MCF 10A (cell line): Measurements from ENCODE around the gene CTU2. TPM values are rescaled to one million over a fixed set of nuclear protein-coding genes. Genes with fewer than 3 reads are reported as not detected.
A peak's percentile ranks its signal among the peaks of the same experiment; 100 is the strongest.

Experiments used
- BruUV-seq: library from RNA; stranded (reverse); fragments of 400-500 nt; replicated peaks from 2 replicates; lab custom pipeline; 2021; lab: Mats Ljungman, UMichigan
- CTCF ChIA-PET: fragments of 300-600 bp; sonication (Branson Sonifier 250); formaldehyde crosslinking; extraction: SDS; loops from one replicate; lab custom pipeline; 2021; ENCODE audit warnings: antibody characterized with exemption, inconsistent platforms; lab: Yijun Ruan, JAX
- POLR2A ChIA-PET: fragments of 300-600, 350-650 bp; sonication (Branson Sonifier 250); formaldehyde crosslinking; extraction: SDS; loops from one replicate; lab custom pipeline; 2020; ENCODE audit warnings: antibody characterized with exemption, inconsistent platforms; lab: Yijun Ruan, JAX
- DNase-seq: peaks from one replicate; pipeline ENCODE4 v3.0.0-alpha.2; 2018; ENCODE audit not compliant: unreplicated experiment
- H3K27ac Mint-ChIP-seq: one replicate; pipeline ENCODE4 v1.8.0; 2022; ENCODE audit warnings: mild to moderate bottlenecking, low read depth, mixed read lengths; ENCODE audit not compliant: unreplicated experiment
- H3K27me3 Mint-ChIP-seq: one replicate; pipeline ENCODE4 v1.8.0; 2022; ENCODE audit warnings: mixed read lengths; ENCODE audit not compliant: insufficient read depth, unreplicated experiment
- H3K36me3 Mint-ChIP-seq: one replicate; pipeline ENCODE4 v1.8.0; 2022; ENCODE audit warnings: mild to moderate bottlenecking, moderate library complexity, mixed read lengths; ENCODE audit not compliant: insufficient read depth, unreplicated experiment
- H3K4me1 Mint-ChIP-seq: one replicate; pipeline ENCODE4 v1.8.0; 2022; ENCODE audit warnings: mixed read lengths; ENCODE audit not compliant: insufficient read depth, unreplicated experiment
- H3K4me3 Mint-ChIP-seq: one replicate; pipeline ENCODE4 v1.8.0; 2022; ENCODE audit warnings: mild to moderate bottlenecking, moderate library complexity, mixed read lengths; ENCODE audit not compliant: unreplicated experiment
- H3K9me3 Mint-ChIP-seq: one replicate; pipeline ENCODE4 v1.8.0; 2022; ENCODE audit warnings: mixed read lengths; ENCODE audit not compliant: unreplicated experiment
- CTCF ChIP-seq: fragments of 200-600 bp; IDR thresholded peaks from one replicate; pipeline ENCODE4 v1.8.0; 2022; ENCODE audit warnings: antibody characterized with exemption, mild to moderate bottlenecking; ENCODE audit not compliant: unreplicated experiment
- intact Hi-C: fragments of 100-400 bp; cut with micrococcal nuclease; formaldehyde crosslinking; loops from 2 replicates; pipeline ENCODE4 v1.14.1; 2022
- microRNA-seq: library from miRNA; unstranded; fragments of <30 nt; microRNA quantifications from one replicate; pipeline ENCODE4 v1.2.0, GENCODE V29; 2022
- total RNA-seq: library from RNA; stranded (reverse); gene quantifications from 2 replicates; pipeline ENCODE4 v1.2.3, GENCODE V29; 2022

CTU2 gene
- total RNA-seq, 1 experiment from 2014 or later, result 40.8 TPM

- intact Hi-C loops, result no loop called here
- Mint-ChIP-seq H3K4me1 (peaks cover 10% of the 10 kb centered on the region), H3K4me3 (no peak overlapping the region), H3K9me3 (no peaks in the 10 kb centered on the region), H3K27ac (no peak overlapping the region), H3K27me3 (no peaks in the 10 kb centered on the region), H3K36me3 (peaks cover 26% of the 10 kb centered on the region)
- TF ChIP-seq CTCF, result no peak
- BruUV-seq, result no TSS peak
- POLR2A ChIA-PET, result interaction anchor here (0.9 kb wide), 1 partner anchor 17 kb away, joined by 3 read pairs; no protein-coding TSS in a partner anchor
- CTCF ChIA-PET, result interaction anchor here (0.8 to 1.1 kb wide), 2 partner anchors 20 to 27 kb away, joined by 3 to 6 read pairs; no protein-coding TSS in a partner anchor
- no peak for DNase-seq
These were observed 57.8 kb downstream of the CTU2 start for GRCh38 chr16:88764080-88764479.

- no TSS peak for BruUV-seq
- DNase-seq, result peak; percentile 43
- intact Hi-C loops, result no loop called here
These were observed 58.6 kb downstream of the CTU2 start for GRCh38 chr16:88764913-88765349.

More at GRCh38 chr16:88764913-88765349, 58.6 kb downstream of the CTU2 start:
- ChIA-PET POLR2A (interaction anchor here (0.6 to 1.4 kb wide), 2 partner anchors 8 to 58 kb away, joined by 3 to 4 read pairs; partner anchors contain the start of gene CTU2), CTCF (interaction anchor here (0.6 to 1.5 kb wide), 3 partner anchors 10 to 46 kb away, joined by 4 to 6 read pairs (median 5); no protein-coding TSS in a partner anchor)
- H3K9me3 Mint-ChIP-seq, result no peaks in the 10 kb centered on the region
- TF ChIP-seq CTCF, result no peak
- peaks cover 26% of the 10 kb centered on the region for H3K36me3 Mint-ChIP-seq
- no peaks in the 10 kb centered on the region for H3K27me3 Mint-ChIP-seq
- H3K27ac Mint-ChIP-seq, result no peak overlapping the region
- no peak overlapping the region for H3K4me3 Mint-ChIP-seq
- H3K4me1 Mint-ChIP-seq, result peaks cover 19% of the 10 kb centered on the region

Small RNA genes lying within 50 kb of the gene (microRNA-seq; reads per million reads assigned to microRNA genes)
- 1.2 reads per million for gene MIR4722

Other genes with a start within 250 kb of the CTU2 start
- 34.4 and 40.5 TPM in 2 replicates for gene ZC3H18, start 136.1 kb upstream of the CTU2 start, total RNA-seq
- gene IL17C, start 67.9 kb upstream of the CTU2 start, total RNA-seq, result not detected in 2 replicates
- gene CYBA, start 55.5 kb upstream of the CTU2 start, total RNA-seq, result 0.54 and 0.84 TPM in 2 replicates
- gene MVD, start 43.4 kb upstream of the CTU2 start, total RNA-seq, result 30.3 and 32.4 TPM in 2 replicates
- not detected in 2 replicates for gene SNAI3, start 20.0 kb upstream of the CTU2 start, total RNA-seq
- 17.5 and 18.5 TPM in 2 replicates for gene RNF166, start 95 bp upstream of the CTU2 start, total RNA-seq
- gene PIEZO1, start 78.7 kb downstream of the CTU2 start, total RNA-seq, result 193 and 195 TPM in 2 replicates
- gene CDT1, start 97.3 kb downstream of the CTU2 start, total RNA-seq, result 5.3 and 16.6 TPM in 2 replicates
- 231 and 248 TPM in 2 replicates for gene APRT, start 105.4 kb downstream of the CTU2 start, total RNA-seq
- gene GALNS, start 150.4 kb downstream of the CTU2 start, total RNA-seq, result 26.0 and 31.6 TPM in 2 replicates
- 35.6 and 42.6 TPM in 2 replicates for gene TRAPPC2L, start 150.6 kb downstream of the CTU2 start, total RNA-seq
- gene PABPN1L, start 160.2 kb downstream of the CTU2 start, total RNA-seq, result not detected in 2 replicates